Activated CD8-positive, alpha-beta T cell treated with anti-CD3 and anti-CD28 coated beads, Interleukin-2, amount 10 ng/mL, durations not matched to agents 7 days and 5 days (primary cell): ENCODE results near the gene OSBPL10. TPM values are rescaled to one million over a fixed set of nuclear protein-coding genes. Genes with fewer than 3 reads are reported as not detected.

Experiments used
- ATAC-seq: fragments of 150-1000 bp; cut with Tn5 transposase; one replicate; pipeline ENCODE4 v1.10.0; 2021; ENCODE audit warnings: moderate library complexity
- CTCF ChIA-PET: fragments of 350-600 bp; sonication (Branson Sonifier 250); formaldehyde crosslinking; loops from one replicate; lab custom pipeline; 2021; ENCODE audit warnings: antibody characterized with exemption; lab: Charles Lee
- POLR2A ChIA-PET: fragments of 350-600 bp; sonication (Branson Sonifier 250); formaldehyde crosslinking; loops from one replicate; lab custom pipeline; 2021; ENCODE audit warnings: antibody characterized with exemption; lab: Charles Lee
- DNase-seq: peaks from one replicate; pipeline ENCODE4 v3.0.0-alpha.2; 2020
- H3K27ac Mint-ChIP-seq: one replicate; pipeline ENCODE4 v1.8.0; 2021; ENCODE audit warnings: mild to moderate bottlenecking, mixed read lengths
- H3K27me3 Mint-ChIP-seq: one replicate; pipeline ENCODE4 v1.8.0; 2021; ENCODE audit warnings: low read depth, mixed read lengths
- H3K36me3 Mint-ChIP-seq: one replicate; pipeline ENCODE4 v1.8.0; 2021; ENCODE audit warnings: low read depth, mixed read lengths
- H3K4me1 Mint-ChIP-seq: one replicate; pipeline ENCODE4 v1.8.0; 2021; ENCODE audit warnings: low read depth, mixed read lengths
- H3K4me3 Mint-ChIP-seq: one replicate; pipeline ENCODE4 v1.8.0; 2021; ENCODE audit warnings: mild to moderate bottlenecking, mixed read lengths
- H3K9me3 Mint-ChIP-seq: one replicate; pipeline ENCODE4 v1.8.0; 2022; ENCODE audit warnings: mixed read lengths; ENCODE audit not compliant: insufficient read depth
- total RNA-seq, 2 experiments: library from RNA; stranded (reverse); gene quantifications; one replicate each; pipeline ENCODE4 v1.2.3, GENCODE V29; 2021

OSBPL10 gene
- total RNA-seq, 2 experiments from 2014 or later, result 0.05 to 0.53 TPM

DNA sequence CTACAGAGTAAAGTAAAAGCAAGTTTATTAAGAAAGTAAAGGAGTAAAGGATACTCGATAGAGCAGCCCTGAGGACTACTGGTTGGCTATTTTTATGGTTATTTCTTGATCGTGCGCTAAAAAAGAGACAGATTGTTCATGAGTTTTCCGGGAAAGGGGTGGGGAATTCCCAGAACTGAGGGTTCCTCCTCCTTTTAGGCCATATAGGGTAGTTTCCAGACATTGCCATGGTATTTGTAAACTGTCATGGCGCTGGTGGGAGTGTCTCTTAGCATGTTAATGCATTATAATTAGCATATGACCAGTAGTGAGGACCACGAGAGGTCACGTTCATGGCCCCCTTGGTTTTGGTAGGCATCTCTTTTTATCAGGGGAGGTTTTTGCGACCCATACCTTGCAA lies 213.1 kb downstream of the OSBPL10 start:
- ChIA-PET POLR2A (no interaction called here), CTCF (interaction anchor here (1.0 to 1.8 kb wide), 4 partner anchors 11 to 998 kb away, joined by 3 to 9 read pairs (median 6); partner anchors contain the start of gene STT3B)
- H3K4me3 Mint-ChIP-seq, result no peak overlapping the region
- H3K27ac Mint-ChIP-seq, result no peak overlapping the region
- no peaks in the 10 kb centered on the region for H3K36me3 Mint-ChIP-seq
- peaks cover 3% of the 10 kb centered on the region for H3K4me1 Mint-ChIP-seq
- no peaks in the 10 kb centered on the region for H3K27me3 Mint-ChIP-seq
- DNase-seq (no peak), ATAC-seq (no peak)
- no peaks in the 10 kb centered on the region for H3K9me3 Mint-ChIP-seq

DNA sequence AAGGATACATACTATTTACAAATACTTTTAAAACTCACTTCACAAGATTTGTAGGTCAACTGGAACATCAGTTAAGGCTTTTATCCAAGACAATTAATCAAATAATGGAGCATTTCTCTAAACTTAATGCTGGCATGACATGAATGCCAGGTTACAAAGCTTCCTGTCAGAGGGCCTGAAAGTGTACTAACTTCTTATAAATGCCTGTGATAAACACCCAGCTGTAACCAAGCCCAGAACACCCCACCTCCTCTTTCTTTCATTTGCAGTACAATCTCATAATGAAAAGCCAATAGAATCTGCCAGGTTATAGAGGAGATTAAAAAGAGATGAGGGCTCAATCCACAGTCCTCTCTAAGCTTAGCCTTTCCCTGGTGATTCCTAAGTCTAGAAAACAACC lies 214.4 kb downstream of the OSBPL10 start:
- peaks cover 3% of the 10 kb centered on the region for H3K4me1 Mint-ChIP-seq
- no peaks in the 10 kb centered on the region for H3K9me3 Mint-ChIP-seq

DNA sequence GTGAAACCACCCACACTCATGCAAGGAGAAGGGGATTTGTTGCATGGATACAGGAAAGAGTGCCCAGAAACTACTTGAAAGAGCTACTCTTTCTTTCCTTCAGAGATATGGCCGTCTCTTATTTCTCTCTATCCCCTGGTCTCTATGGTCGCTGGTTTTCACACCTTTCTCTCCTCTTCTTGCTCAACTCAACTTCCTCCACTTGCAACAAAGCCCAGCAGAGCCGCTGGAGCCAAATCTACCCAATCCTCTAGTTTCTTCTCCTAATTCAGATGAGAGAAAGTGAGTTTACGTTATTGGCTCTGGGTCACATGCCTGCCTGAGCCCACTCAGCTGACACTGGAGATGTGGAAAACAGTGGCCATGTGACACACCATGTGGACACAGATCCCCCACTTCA lies 215.2 kb downstream of the OSBPL10 start:
- ChIA-PET POLR2A (interaction anchor here (1.3 kb wide), 1 partner anchor 10 kb away, joined by 3 read pairs; no protein-coding TSS in a partner anchor), CTCF (interaction anchor here (1.2 to 1.5 kb wide), 2 partner anchors 10 to 76 kb away, joined by 3 to 4 read pairs; no protein-coding TSS in a partner anchor)
- peaks cover 3% of the 10 kb centered on the region for H3K4me1 Mint-ChIP-seq
- H3K27me3 Mint-ChIP-seq, result no peaks in the 10 kb centered on the region
- no peaks in the 10 kb centered on the region for H3K9me3 Mint-ChIP-seq
- DNase-seq (no peak), ATAC-seq (no peak)
- H3K36me3 Mint-ChIP-seq, result no peaks in the 10 kb centered on the region
- no peak overlapping the region for H3K27ac Mint-ChIP-seq
- no peak overlapping the region for H3K4me3 Mint-ChIP-seq

More for the DNA sequence above, 214.4 kb downstream of the OSBPL10 start:
- Mint-ChIP-seq H3K36me3 (no peaks in the 10 kb centered on the region), H3K27me3 (no peaks in the 10 kb centered on the region), H3K27ac (no peak overlapping the region), H3K4me3 (no peak overlapping the region)
- ChIA-PET CTCF (interaction anchor here (0.9 to 1.5 kb wide), 4 partner anchors 11 to 969 kb away, joined by 3 to 4 read pairs (median 4); no protein-coding TSS in a partner anchor), POLR2A (interaction anchor here (0.6 to 1.3 kb wide), 3 partner anchors 11 to 989 kb away, joined by 3 to 5 read pairs (median 4); no protein-coding TSS in a partner anchor)
- no peak for DNase-seq
- no peak for ATAC-seq

DNA sequence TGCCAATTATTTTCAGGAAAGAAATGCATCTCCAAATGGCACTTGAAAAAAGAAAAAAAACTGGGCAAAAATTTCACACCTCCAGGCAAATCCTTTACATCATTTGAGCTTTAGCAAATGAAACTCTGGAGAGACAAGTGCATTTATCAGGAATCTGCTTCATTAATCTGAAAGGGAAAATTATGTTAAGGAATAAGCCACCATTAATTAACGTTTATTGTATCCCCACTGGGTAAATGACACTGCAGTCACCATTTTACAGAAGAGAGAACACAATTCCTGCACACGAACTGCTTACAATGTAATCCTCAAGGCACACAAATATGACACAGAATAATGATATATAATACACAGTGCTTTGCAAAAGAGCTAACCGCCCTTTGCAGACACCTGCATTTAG lies 217.3 kb downstream of the OSBPL10 start:
- Mint-ChIP-seq H3K36me3 (no peaks in the 10 kb centered on the region), H3K4me1 (peaks cover 2% of the 10 kb centered on the region), H3K4me3 (no peak overlapping the region), H3K27ac (no peak overlapping the region), H3K27me3 (no peaks in the 10 kb centered on the region), H3K9me3 (no peaks in the 10 kb centered on the region)
- ChIA-PET CTCF (no interaction called here), POLR2A (no interaction called here)
- ATAC-seq, result no peak
- no peak for DNase-seq

DNA sequence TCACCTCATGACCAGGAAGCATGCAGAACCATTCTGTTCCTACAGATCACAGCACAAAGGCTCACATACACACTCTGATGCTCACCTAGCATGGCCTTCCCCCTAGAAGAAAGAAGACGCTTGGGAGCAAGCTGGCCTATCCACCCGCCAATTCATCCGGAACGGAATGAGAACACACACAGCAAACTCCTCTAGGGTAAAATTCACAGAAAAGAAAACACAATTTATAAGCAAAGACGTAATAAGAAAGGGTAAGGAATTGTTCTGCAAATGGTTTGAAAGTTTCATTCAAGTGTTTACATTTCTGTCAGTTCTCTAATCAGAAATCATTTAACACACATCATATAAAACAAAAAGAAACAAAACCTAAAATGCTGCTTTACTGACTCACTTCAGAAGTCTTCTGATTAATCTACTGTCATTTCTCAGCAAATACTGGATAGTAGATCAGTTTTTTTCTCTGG lies 218.1 kb downstream of the OSBPL10 start:
- ATAC-seq (no peak), DNase-seq (no peak)
- no peaks in the 10 kb centered on the region for H3K36me3 Mint-ChIP-seq
- H3K4me3 Mint-ChIP-seq, result no peak overlapping the region
- no peak overlapping the region for H3K27ac Mint-ChIP-seq
- peaks cover 10% of the 10 kb centered on the region for H3K4me1 Mint-ChIP-seq
- H3K27me3 Mint-ChIP-seq, result no peaks in the 10 kb centered on the region
- POLR2A ChIA-PET, result no interaction called here
- no peaks in the 10 kb centered on the region for H3K9me3 Mint-ChIP-seq
- CTCF ChIA-PET, result no interaction called here

DNA sequence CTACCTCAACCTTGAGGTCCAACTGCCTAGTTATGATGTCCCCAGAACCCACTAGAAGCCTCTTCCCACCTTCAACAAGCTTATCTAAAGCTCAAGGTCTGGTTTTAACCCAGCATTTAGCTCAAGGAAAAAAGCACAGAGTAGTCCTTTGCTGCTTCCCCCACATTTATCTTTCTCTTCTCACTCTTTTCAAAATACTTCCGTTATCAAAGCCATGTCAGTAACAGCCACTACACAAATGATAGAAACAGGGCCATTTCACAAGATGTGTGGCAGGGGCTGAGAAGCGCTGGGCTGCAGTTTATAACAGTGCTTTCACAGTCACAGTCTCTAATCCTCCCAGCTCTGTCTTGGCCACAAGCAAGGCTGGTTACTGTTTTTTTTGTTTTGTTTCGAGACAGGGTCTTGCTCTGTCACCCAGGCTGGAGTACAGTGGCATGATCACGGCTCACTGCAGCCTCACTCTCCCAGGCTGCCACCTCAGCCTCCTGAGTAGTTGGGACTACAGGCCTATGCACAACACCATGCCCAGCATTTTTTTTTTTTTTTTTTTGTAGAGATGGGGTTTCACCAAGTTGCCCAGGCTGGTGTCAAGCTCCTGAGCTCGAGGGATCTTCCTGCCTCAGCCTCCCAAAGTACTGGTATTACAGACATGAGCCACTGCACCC lies 218.8 kb downstream of the OSBPL10 start:
- H3K4me3 Mint-ChIP-seq, result no peak overlapping the region
- ChIA-PET POLR2A (no interaction called here), CTCF (no interaction called here)
- H3K4me1 Mint-ChIP-seq, result peaks cover 10% of the 10 kb centered on the region
- DNase-seq (no peak), ATAC-seq (no peak)
- no peaks in the 10 kb centered on the region for H3K27me3 Mint-ChIP-seq
- H3K36me3 Mint-ChIP-seq, result no peaks in the 10 kb centered on the region
- no peak overlapping the region for H3K27ac Mint-ChIP-seq
- no peaks in the 10 kb centered on the region for H3K9me3 Mint-ChIP-seq

DNA sequence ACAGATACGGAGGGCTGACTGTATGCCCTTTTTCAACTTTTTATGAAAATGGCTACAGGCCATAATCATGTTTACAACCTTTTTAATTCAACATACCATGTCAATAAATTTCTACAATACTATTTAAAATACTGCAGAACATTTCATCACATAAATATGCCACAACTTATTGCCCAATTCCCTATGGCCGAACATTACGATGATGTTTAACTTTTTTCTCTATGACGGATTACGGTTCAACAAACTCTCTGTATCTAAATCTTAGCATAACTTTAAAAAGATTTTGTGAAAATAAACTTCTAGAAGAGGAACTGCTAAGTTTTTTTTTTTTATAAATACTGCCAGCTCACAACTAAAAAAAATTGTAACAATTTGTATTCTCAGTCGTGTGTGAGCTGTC lies 220.4 kb downstream of the OSBPL10 start:
- ChIA-PET CTCF (no interaction called here), POLR2A (no interaction called here)
- H3K4me3 Mint-ChIP-seq, result no peak overlapping the region
- H3K4me1 Mint-ChIP-seq, result peaks cover 21% of the 10 kb centered on the region
- H3K27ac Mint-ChIP-seq, result no peak overlapping the region
- no peaks in the 10 kb centered on the region for H3K27me3 Mint-ChIP-seq
- no peaks in the 10 kb centered on the region for H3K36me3 Mint-ChIP-seq
- no peaks in the 10 kb centered on the region for H3K9me3 Mint-ChIP-seq
- DNase-seq (no peak), ATAC-seq (no peak)

DNA sequence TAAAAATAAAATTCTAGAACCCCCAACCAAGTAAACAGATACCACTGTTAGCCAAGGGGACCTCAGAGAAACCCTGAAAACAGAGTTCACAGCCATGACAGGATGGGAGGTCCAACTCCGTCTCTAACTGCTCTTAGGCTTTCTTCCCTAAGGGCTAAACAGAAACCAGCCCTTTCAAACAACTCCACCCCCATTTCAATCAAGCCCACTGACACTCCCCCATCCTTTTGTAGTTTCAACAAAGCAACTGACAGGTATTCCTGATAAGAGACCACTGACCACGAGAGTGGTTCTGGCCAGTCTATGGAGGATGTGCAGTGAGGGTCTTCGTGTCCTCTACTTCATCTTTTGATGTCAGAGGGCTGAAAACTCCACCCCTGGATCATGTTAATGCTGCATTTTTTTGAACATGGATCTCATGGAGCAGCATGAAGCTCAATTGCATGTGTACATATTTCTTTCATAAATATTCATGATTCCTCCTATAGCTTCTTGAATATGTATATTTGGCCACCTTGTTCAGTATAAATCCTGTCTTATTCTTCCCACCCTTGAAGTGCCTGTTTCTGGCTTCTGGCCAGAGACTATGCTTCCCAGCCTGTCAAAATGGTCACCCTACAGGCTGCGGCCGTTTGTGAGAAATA lies 222.6 kb downstream of the OSBPL10 start:
- Mint-ChIP-seq H3K27me3 (no peaks in the 10 kb centered on the region), H3K4me1 (peaks cover 31% of the 10 kb centered on the region), H3K4me3 (no peak overlapping the region), H3K27ac (no peak overlapping the region), H3K9me3 (no peaks in the 10 kb centered on the region), H3K36me3 (no peaks in the 10 kb centered on the region)
- POLR2A ChIA-PET, result no interaction called here
- CTCF ChIA-PET, result no interaction called here
- DNase-seq (no peak), ATAC-seq (no peak)

DNA sequence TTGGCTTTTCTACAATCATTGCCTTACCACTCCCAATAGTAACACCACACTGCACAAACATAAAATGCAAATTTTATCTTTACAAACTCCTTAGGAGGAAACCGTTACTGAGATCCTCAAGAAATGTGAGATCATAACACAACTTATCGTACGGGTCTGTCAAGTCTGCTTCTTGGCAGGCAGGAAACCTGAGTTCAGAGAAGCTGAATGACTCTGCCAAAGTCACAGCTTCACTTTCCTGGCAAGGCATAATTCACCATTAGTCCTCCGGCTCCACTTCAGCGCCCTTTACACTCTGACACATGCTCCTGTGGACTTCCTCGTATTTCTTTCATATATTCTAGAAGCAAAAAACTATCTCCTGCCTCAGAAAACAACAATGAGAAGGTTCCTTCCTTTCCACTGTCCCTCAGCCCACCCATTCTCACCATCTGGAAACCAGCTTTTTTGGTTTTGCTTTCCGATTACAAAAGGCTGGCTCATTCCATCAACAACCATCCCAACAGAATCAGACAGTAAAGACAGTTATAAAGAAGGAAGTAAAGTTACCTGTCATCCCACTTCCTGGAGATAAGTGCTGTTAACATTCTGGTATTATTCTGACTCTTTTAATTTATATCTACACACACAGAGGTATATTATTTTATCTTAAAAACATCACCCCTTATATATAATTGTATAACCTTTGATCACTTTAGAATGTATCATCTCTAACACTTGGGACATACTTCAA lies 225.0 kb downstream of the OSBPL10 start:
- peak overlapping the region; percentile 23 for H3K4me3 Mint-ChIP-seq
- H3K36me3 Mint-ChIP-seq, result no peaks in the 10 kb centered on the region
- POLR2A ChIA-PET, result interaction anchor here (0.8 to 1.2 kb wide), 2 partner anchors 10 to 223 kb away, joined by 3 to 6 read pairs; partner anchors contain the start of gene STT3B
- DNase-seq (peak; percentile 37), ATAC-seq (peak; percentile 27)
- peak overlapping the region; percentile 80 for H3K27ac Mint-ChIP-seq
- H3K4me1 Mint-ChIP-seq, result peaks cover 31% of the 10 kb centered on the region
- no peaks in the 10 kb centered on the region for H3K27me3 Mint-ChIP-seq
- CTCF ChIA-PET, result interaction anchor here (1.3 to 1.5 kb wide), 2 partner anchors 11 to 13 kb away, joined by 4 to 7 read pairs; no protein-coding TSS in a partner anchor
- no peaks in the 10 kb centered on the region for H3K9me3 Mint-ChIP-seq

DNA sequence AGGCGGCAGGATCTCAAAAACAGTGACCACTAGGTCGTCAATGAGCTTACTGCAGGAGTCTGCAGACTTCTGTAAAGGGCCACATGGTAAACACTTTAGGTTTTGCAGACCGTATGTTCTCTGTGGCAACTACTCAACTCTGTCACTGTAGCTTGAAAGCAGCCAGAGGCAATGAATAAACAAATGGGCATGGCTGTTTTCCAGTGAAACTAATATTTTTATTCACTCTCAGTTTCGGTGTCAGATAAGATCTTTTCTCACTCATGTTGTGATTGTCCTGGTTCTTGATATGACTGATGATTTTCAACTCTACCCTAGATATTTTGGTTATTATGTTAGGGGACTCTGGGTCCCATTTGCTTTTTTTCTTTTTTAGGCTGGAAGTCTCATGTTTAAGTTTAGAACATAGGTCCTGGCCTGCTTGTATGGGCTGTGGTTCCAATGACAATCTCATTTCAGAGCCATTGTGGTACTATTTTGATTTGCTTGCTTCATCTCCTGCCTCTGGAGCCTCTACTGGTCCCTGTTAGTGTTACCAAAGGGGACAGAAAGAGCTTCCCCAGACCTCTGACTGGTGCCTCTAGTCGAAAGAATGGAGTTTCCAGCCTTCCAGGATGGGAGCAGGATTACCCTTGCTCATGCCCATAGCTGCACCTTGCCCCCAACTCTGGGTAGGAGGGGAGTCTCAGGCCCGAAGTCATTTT lies 226.3 kb downstream of the OSBPL10 start:
- ChIA-PET POLR2A (interaction anchor here (0.7 to 1.3 kb wide), 2 partner anchors 130 to 1145 kb away, joined by 3 to 4 read pairs; no protein-coding TSS in a partner anchor), CTCF (no interaction called here)
- ATAC-seq (no peak), DNase-seq (no peak)
- Mint-ChIP-seq H3K4me3 (no peak overlapping the region), H3K36me3 (no peaks in the 10 kb centered on the region), H3K27ac (peak overlapping the region; percentile 32), H3K4me1 (peaks cover 31% of the 10 kb centered on the region), H3K9me3 (no peaks in the 10 kb centered on the region), H3K27me3 (no peaks in the 10 kb centered on the region)

DNA sequence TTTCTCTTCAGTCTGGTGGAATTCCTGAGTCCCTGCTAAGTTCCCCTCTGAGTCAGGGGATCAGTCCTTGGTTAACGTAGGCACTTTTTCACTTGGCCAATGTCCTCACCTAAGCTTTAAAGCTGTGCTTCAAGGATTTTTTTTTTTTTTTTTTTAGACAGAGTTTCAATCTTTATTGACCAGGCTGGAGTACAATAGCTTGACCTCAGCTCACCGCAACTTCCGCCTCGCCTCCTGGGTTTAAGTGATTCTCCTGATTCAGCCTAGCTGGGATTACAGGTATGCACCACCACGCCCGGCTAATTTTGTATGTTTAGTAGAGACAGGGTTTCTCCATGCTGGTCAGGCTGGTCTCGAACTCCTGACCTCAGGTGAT lies 228.0 kb downstream of the OSBPL10 start:
- no peak overlapping the region for H3K4me3 Mint-ChIP-seq
- H3K4me1 Mint-ChIP-seq, result peaks cover 24% of the 10 kb centered on the region
- DNase-seq, result no peak
- ATAC-seq, result no peak
- H3K27ac Mint-ChIP-seq, result no peak overlapping the region
- peaks cover 3% of the 10 kb centered on the region for H3K27me3 Mint-ChIP-seq
- ChIA-PET POLR2A (interaction anchor here (1.3 kb wide), 1 partner anchor 128 kb away, joined by 3 read pairs; no protein-coding TSS in a partner anchor), CTCF (no interaction called here)
- no peaks in the 10 kb centered on the region for H3K9me3 Mint-ChIP-seq
- no peaks in the 10 kb centered on the region for H3K36me3 Mint-ChIP-seq
